Neural crest cell (in vitro differentiated cells): Measurements from ENCODE around the gene SLC25A19. TPM values are rescaled to one million over a fixed set of nuclear protein-coding genes. Genes with fewer than 3 reads are reported as not detected.

Experiments used
- DNase-seq: peaks from one replicate; pipeline ENCODE4 v3.0.0; 2021; ENCODE audit warnings: low read depth, mixed read lengths, low spot score
- H3K27ac Mint-ChIP-seq: one replicate; pipeline ENCODE4 v1.8.0; 2021; ENCODE audit warnings: mild to moderate bottlenecking, mixed read lengths; ENCODE audit not compliant: unreplicated experiment
- H3K27me3 Mint-ChIP-seq: 2 replicates; pipeline ENCODE4 v1.8.0; 2021; ENCODE audit warnings: low read depth, mild to moderate bottlenecking, mixed read lengths
- H3K36me3 Mint-ChIP-seq: 2 replicates; pipeline ENCODE4 v1.8.0; 2021; ENCODE audit warnings: low read depth, mild to moderate bottlenecking, mixed read lengths
- H3K4me1 Mint-ChIP-seq: 2 replicates; pipeline ENCODE4 v1.8.0; 2021; ENCODE audit warnings: mixed read lengths
- H3K4me3 Mint-ChIP-seq: one replicate; pipeline ENCODE4 v1.8.0; 2021; ENCODE audit warnings: mild to moderate bottlenecking, mixed read lengths
- H3K9me3 Mint-ChIP-seq: 2 replicates; pipeline ENCODE4 v1.8.0; 2021; ENCODE audit warnings: mixed read lengths
- CTCF ChIP-seq: fragments of 200-600 bp; sonication (generic); conservative IDR thresholded peaks from 2 replicates; pipeline ENCODE4 v1.5.0; 2021; ENCODE audit warnings: antibody characterized with exemption, mild to moderate bottlenecking
- total RNA-seq: library from RNA; stranded (reverse); gene quantifications from 2 replicates; pipeline ENCODE4 v1.2.1, GENCODE V29; 2021

Gene SLC25A19
- total RNA-seq, 1 donor from 2014 or later: 18.6 TPM

GRCh38 chr17:75266316-75267152 is 22.7 kb downstream of the SLC25A19 start:
- Mint-ChIP-seq H3K9me3 (no peaks in the 10 kb centered on the region), H3K27ac (no peak overlapping the region), H3K27me3 (no peaks in the 10 kb centered on the region), H3K36me3 (no peaks in the 10 kb centered on the region), H3K4me3 (peak overlapping the region; percentile 77), H3K4me1 (peaks cover 23% of the 10 kb centered on the region)
- TF ChIP-seq CTCF: no peak
- no peak for DNase-seq

GRCh38 chr17:75265614-75266315 is 23.5 kb downstream of the SLC25A19 start:
- no peak for DNase-seq
- Mint-ChIP-seq H3K36me3 (no peaks in the 10 kb centered on the region), H3K27ac (no peak overlapping the region), H3K9me3 (no peaks in the 10 kb centered on the region), H3K4me3 (peak overlapping the region; percentile 47), H3K27me3 (no peaks in the 10 kb centered on the region), H3K4me1 (peaks cover 26% of the 10 kb centered on the region)
- TF ChIP-seq CTCF: no peak

- no peak overlapping the region for H3K27ac Mint-ChIP-seq
- H3K9me3 Mint-ChIP-seq: no peaks in the 10 kb centered on the region
- TF ChIP-seq CTCF: no peak
- H3K36me3 Mint-ChIP-seq: no peaks in the 10 kb centered on the region
- no peak for DNase-seq
- no peaks in the 10 kb centered on the region for H3K27me3 Mint-ChIP-seq
- peak overlapping the region; percentile 99 for H3K4me3 Mint-ChIP-seq
- peaks cover 32% of the 10 kb centered on the region for H3K4me1 Mint-ChIP-seq
Measured at GRCh38 chr17:75263055-75263454, 26.2 kb downstream of the SLC25A19 start.

- DNase-seq: no peak
- Mint-ChIP-seq H3K4me1 (peaks cover 37% of the 10 kb centered on the region), H3K27me3 (no peaks in the 10 kb centered on the region), H3K27ac (peak overlapping the region; percentile 100), H3K4me3 (peak overlapping the region; percentile 99), H3K36me3 (no peaks in the 10 kb centered on the region), H3K9me3 (no peaks in the 10 kb centered on the region)
- no peak for TF ChIP-seq CTCF
Measured at GRCh38 chr17:75262112-75262606, 27.1 kb downstream of the SLC25A19 start.

GRCh38 chr17:75261336-75262111 is 27.7 kb downstream of the SLC25A19 start, which contains the start of the genes GGA3 and MRPS7:
Gene GGA3 (minus strand): TSS chr17:75261606. CDS start chr17:75261587, 19 bp downstream.
Gene MRPS7 (plus strand): TSS chr17:75261879. CDS start chr17:75261901, 22 bp downstream.
- Mint-ChIP-seq H3K36me3 (no peaks in the 10 kb centered on the region), H3K4me1 (peaks cover 38% of the 10 kb centered on the region), H3K27ac (peak within 1 kb of the TSS; percentile 100), H3K4me3 (peak within 1 kb of the TSS; percentile 99), H3K9me3 (no peaks in the 10 kb centered on the region), H3K27me3 (no peaks in the 10 kb centered on the region)
- DNase-seq: peak; percentile 94
- TF ChIP-seq CTCF: no peak
